Medulla oblongata (tissue), 1 donor: ENCODE data around the gene FAM222A.

Experiments
- DNase-seq: peaks from one replicate; pipeline ENCODE4 v3.0.0-alpha.2; 2015; ENCODE audit errors: extremely low spot score

Gene FAM222A

DNA sequence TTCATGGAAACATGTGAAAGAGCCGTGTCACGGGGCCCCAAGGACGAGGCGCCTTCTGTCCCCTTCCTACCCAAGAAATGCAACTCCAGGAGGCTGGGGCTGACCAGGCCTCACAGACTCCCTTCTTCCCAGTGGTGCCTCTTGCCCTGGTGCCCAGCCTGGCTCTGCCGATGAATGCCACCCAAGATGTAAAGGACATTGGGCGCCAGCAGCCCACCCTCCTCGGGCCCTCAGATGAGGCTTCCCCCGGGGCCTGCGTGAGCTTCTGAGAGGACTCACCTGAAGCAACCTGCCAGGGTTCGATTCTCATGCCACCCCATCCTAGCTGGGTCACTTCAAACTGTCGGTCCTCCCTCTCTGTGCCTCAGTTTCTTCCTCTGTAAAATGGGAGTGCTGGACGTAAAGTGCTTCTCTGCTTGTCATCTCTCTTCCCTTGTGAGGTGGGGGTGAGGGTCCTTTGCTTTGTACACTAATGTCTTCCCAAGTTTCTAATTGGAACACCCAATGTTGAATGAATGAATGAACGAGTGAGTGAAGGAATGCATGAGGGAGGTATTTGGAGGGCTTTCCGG lies 10.8 kb downstream of the FAM222A start:
- DNase-seq = no peak

DNA sequence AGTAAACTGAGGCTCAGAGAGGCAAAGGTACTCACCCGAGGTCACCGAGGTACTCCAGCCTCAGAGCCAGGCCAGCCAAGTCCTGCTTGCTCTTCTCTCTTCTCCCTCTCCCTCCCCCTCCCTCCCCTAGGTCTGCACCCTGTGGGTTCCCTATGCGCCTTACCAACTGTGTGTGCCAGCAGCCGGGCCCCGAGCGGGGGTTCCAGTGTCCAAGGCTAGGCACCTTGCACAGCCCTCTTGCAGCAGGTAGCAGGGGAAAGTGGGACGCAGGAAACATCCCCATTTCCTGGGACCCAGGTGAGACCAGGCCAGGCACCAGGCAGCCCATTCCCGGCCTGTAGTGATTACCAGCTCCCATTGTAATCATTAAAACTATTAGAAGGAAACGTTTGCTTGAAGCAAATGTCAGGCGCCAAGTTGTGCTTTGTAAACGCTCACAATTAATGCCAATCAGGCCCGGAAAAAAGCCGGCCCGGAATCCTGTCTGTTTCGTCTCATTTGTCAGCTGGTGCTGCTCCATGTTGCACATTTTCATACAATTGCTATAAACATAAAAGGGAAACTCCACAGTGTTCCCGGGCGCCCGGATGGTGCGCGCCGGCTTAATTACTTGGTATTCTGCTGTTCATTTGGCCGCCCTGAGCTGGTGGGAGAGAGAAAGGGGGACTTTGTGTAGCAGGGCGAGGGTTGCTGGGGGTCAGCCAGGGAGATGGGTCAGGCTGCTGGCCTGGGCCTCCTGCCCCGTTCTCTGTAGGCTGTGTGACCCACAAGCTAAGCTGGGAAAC lies 11.9 kb downstream of the FAM222A start:
- peak; percentile 85 for DNase-seq

DNA sequence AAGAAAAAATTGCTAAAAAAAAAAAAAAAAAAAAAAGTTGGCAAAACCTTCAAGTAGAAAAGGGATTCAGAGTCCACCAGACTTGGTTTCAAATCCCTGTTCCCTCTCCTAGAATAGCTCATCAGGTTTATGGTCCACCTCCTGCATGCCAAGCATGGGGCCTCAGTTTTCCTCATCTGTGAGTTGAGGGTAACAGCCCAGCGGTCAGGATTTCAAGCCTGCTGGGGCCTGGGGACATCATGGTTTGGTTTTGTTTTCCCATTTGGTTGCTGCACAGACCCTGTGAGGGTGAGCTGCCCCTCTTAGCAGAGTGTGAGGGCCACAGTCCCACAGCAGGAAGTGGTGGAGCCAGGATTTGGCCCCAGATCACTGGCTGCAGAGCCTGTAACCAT lies 12.5 kb downstream of the FAM222A start:
- no peak for DNase-seq

DNA sequence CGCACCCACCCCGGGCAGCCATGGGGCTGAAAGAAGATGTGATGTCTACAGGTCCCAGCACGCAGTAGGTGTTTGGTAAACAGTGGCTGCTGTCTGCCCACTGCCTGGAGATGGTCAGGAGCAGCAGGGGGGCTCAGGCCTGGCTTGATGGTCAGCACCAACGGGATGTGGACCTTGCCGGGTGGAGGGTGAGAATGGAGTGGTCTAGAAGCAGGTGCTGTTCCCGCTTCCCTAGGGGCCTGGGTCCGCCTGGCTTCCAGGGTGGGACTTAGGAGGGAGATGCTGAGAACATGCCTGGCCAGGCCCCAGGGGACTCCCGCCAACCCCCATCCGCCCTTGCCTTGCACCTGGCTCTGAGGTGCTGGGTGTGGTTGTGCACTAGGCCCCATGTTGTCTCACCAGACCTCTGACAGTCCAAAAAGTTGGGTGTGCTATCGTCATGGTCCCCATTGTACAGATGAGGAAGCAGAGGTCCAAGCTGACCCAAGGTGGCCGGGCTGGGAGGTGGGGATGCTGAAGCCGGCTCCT lies 12.9 kb downstream of the FAM222A start:
- no peak for DNase-seq

DNA sequence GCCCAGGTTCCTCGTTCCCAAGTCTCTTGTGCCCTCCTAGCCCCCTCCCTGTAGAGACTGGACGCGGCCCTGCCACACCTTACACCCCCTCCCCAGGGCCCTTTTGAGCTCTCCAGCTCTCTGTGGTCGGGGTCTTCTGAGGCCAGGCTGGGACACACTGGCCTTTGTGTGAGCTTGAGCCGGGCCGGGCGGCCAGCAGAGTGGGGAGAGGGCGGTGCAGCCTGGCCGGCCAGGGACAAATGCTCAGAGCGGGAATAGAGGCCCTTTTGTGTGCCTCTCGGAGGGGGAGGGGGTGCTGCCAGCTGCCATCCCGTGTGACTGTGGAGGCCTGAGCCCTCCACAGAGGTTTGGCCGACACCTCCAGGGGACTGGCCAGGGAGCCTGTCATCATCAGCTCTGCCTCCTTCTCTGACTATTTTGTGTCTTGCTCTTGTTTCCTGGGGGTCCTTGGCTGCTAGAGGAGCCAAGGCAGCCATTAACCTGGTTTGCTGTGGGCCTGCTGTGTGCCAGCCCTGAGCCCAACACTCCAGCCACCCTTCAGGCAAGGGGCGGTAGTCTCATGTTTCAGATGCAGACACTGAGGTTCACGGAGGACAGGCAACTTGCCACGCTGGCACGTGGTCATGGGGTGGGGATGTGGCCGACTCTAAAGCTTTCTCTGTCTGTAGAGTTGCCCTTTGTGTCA lies 13.6 kb downstream of the FAM222A start:
- DNase-seq = peak; percentile 97

DNA sequence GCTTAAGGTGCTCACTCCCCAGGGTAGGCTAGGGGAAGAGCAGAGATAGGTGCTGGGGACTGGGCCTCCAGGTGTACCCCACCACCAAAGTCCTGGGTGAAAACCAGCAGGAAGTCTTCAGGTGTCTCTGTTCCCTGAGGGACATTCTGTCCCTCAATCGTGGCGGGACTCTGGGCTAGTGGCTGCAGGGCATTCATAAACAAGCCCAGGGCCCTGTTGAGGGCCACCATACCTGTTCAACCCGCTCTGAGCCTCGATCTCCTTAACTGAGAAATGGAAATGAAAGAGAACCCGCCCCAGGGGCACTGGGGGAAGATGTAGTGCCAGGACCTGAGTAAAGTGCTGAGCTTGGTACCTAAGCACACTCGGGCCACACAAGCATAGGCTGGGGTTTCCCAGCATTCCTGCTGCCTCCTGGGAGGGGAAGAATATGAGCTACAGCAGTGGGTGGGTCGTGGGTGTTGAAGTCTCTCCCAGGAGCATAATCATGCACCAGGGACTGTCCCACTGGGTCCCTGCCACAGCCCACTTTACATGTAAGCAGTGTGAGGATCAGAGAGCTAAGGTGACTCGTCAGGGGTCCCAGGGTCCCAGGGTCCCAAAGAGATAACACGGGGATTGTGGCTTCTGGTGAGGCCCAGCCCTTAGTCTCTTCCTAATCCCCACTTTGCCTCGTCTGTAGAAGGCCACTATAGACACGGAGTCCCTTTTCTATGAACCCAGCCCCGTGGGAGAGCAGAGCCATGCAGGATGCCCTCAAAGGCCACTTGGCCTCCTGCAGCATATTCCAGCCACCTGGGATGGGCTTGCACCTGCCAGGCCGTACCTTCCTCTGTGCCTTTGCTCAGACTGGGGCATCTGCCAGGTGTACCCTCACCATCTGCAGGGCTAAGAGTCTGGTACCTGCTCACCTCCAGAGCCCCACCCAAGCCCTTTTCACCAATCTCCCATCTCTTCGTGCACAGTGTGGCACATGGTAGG lies 14.4 kb downstream of the FAM222A start:
- DNase-seq = no peak

DNA sequence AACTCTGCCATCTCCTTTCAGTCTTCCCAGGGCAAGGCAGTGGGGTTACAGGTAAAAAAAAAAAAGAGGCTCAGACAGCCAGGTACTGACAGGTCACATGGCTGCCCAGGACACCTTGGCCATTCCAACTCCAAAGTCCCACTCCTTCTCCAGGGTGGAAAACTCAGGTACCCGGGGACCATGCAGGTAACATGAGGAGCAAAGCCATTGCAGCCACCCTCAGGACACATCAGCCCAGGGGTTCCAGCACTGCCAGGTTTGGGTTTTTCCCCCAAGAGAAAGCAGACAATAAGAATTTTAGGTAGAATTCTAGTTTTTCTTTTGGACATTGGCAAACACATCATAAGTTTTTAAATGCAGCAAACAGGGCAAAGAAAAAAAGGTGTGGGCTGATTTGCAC lies 15.3 kb downstream of the FAM222A start:
- DNase-seq = no peak

DNA sequence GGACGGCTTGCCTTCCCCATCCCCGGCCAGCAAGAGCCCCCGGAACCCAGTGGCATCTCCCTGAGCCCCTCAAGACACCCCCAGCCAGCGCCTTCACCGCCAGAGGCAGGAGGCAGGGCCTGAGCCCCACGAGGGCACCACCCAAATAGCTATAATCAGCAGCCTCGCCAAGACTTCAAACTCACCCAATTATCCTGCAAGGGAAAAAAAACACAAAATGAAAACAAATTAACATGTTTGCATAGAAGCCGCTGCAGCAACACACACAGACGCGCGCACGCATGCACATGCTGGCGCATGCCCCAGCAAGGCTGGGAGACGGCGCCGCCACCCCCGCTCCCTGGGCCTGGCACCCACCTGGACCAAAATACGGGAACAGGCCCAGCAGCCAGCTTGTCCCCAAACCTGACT lies 15.8 kb downstream of the FAM222A start:
- no peak for DNase-seq

DNA sequence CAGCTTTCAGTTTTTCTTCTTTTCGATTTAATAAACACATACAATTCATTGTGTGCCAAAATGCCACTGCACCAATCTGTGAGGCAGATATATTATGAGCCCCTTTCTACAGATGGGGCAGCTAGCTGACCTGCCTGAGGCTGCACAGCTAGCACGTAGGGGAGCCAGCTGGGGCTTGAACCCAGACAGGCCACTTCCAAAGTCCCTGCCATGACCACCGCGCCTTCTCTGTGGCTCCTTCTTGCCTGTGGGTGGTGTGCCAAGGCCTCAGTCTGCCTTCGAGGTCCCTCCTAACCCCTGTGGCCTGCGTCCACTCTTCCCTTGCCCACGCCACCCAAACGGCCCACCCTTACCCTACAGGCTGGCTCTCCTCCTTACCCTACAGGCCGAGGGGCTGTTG lies 16.2 kb downstream of the FAM222A start:
- DNase-seq = no peak

DNA sequence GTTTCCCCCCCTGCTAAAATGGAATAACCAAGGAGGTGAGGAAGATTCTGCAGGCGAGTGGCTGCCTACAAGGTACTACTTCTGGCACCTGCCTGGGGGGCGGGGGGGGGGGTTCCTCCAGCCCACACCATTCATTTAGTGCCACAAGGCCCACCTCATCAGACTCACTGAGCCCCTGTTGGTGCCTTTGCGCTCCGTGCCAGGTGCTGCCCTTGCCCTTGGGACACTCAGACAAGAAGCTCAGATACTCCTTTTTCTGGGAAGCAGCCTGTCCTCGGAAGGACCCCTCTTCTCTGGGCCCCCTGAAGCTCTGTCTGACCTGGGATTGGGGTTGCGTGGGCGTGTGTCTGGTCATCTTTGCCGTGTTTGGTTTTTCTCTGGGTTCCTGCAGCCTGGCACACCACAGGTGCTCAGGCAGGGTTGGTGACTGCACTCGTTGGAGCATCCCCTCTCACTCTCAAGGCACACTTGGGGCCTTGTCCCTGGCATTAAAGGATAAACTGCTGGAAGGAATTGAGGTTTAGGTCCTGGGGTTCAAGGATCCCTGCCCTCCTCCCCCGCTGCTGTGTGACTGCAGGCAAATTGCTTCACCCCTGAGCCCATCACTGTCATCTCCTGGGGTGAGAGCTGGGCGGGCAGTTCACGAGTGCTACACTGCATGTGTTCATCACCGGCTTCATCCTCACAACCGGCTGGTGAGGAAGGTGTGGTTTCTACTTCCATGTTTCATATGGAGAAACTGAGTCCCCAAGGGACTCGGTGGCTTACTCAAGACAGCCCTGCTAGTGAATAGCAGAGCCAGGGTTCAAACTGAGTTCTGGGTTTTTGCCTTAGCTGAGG lies 16.9 kb downstream of the FAM222A start:
- DNase-seq = no peak

DNA sequence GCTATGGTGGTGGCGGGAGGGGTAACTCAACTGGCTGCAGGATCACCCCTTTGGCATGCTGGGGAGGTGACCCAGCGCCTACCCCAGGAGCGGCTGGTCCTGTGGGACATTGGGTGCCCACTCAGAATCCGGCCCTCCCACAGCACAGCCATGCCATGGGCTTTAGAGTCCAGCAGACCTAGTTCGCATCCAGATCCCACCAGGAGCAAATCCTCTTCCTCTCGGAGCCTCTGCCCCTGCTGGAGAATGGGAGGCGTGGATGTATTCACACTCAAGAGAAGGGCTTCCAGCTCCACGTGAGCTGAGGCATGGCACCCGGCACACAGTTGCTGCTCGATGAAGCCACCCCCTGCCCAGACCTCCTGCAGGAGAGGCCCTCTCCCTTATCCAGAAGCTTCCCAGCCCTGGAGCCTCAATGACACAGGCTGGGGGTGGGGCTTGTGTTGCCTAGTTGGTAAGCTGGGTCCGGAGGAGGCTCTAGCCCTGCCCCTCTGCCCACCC lies 17.7 kb downstream of the FAM222A start:
- no peak for DNase-seq

DNA sequence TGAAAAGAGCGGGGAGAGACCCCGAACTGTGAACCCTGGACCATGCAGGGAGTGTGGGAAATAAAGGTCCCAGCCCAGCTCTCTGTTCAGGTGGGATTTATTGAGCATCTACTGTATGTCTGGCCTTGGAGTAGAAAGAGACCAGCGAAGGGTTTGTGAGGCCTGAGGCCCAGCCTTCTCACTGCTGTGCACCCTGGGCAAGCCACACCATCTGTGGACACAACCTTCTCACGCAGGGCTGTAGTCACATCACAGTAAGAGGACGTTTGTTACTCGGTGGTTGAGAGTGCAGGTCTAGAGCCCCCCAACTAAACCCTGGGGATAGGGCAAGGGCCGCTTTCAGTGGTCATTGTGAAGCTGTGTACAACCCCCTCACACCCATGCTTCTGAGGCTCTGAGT lies 18.2 kb downstream of the FAM222A start:
- DNase-seq = no peak

DNA sequence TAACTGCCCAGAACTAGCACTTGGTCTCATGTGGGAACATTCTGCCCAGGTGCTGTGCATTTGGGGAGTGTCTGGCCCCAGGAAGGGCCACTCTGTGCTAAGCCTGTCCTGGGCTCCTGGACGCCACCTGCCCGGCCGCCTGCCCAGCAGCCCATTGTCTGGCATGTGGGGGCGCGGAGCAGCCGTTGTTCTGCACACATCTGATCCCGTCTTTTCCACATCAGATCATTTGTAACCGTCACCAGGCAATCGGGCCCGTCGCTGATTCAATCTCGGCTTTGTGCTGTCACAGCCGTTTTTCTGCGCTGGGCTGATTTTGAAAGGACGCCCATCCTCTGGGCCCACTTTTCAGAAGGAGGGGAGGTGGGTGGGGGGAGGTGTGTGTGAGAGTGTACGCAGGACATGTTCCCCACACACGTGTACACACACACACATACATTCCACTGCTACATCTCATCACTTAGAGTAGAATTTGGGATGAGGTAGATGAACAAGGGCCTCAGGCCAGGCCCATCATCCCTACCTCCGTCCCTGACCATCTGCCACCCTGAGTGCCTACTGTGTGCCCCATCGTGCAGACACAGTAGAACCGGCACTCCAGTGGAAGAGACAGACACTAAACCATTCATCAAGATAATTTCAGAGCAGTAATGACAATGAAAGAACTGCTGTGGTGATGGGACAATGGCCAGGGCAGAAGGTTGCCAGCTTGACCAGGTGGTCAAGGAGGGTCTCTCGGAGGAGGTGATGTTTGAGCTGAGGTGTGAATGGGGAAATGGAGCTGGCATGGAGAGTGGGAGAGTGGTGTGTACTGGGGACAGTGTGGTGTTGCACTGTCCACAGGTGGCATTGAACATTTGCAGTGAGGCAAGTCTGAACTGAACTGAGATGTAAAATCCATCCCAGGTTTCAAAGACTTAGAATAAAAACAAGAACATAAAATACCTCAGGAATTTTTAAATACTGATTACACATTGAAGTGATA lies 19.0 kb downstream of the FAM222A start:
- no peak for DNase-seq

DNA sequence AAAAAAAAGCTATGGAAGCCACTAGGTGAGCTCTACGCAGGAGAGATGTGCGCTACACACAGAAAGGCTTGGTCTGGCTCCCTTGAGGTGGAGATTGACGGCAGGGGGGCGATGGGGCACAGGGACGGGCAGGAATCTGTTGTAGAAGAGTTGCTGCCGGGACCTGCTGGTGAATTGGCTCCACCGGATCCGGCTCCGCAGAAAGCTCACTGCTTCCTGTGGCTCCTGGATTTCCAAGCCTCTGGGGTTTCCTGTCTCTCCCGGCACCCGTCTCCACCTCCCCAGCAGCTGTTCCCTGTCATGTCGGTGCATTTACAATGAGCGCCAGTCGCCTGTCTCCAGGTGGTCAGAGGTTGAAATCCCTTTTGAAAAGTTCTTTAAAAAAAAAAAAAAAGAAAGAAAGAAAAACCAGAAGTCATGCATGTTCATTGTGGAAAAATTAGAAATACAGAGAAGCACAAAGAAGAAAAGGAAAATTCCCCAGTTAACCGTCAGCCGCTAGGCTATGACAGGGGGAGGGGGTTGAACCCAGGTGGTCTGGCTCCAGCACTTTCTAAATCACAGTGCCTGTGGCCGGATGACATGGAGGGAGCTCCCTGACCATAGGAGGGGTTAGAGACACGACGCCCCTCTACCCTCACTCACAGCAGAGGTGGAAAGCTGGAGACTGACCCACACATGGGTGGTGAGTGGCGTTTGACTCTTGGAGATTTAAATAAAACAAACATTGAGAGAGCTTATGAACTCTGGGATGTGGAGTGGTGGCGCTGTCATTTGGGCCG lies 20.8 kb downstream of the FAM222A start:
- DNase-seq = no peak

DNA sequence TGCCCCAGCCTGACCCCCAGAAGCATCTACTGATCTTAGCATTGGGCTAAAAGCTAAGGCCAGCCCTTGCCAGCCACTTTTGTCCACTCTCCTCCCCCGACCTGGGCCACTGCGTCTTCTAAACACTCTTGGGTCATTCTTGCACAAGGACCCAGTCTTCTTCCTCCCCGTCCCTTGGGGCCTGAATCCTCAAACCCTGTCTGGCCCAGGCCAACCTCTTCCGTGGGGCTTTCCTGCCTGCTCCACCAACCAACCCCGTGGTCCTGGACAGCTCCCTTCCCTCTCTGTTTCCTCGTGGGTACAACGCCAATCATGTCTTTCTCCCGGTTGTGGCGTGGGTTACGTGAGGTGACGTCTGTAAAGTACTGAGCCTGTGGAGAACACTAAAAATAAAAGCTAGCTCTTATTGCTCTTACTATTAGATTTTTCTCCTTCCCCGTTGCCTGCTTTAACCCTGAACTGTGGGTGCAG lies 21.5 kb downstream of the FAM222A start:
- no peak for DNase-seq

DNA sequence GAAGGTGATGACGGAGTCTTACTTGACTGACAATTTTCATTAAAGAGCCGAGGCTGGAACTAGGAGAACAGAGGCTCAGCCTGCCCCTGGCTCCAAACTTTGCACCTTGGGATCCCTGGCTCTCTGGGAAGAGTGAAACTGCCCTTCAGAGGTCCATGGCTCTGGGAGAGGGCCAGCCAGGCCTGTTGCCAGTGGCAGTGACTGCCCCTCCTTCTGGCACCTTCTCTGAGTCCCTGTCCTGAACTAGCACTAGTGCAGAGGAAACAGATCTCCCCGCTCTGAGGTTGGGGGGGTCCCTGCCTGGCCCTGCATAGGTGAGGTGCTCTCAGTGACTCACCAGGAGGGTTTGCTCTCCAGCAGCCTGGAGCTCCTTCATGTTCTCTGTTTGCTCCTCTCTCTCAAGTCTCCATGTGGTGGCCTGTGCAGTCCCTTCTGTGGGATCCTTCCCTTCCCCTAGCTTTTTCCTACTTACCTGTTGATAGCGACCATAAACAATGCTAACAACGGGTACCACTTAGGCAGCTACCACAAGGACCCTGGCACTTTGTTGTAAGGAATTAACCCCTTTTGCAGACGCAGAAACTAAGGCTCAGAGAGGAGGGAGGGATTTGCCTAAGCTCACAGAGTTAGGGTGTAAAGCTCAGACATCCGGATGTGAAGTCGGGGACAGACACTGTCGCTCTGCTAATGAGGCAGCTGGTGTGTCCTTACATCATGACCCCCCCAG lies 22.4 kb downstream of the FAM222A start:
- no peak for DNase-seq

DNA sequence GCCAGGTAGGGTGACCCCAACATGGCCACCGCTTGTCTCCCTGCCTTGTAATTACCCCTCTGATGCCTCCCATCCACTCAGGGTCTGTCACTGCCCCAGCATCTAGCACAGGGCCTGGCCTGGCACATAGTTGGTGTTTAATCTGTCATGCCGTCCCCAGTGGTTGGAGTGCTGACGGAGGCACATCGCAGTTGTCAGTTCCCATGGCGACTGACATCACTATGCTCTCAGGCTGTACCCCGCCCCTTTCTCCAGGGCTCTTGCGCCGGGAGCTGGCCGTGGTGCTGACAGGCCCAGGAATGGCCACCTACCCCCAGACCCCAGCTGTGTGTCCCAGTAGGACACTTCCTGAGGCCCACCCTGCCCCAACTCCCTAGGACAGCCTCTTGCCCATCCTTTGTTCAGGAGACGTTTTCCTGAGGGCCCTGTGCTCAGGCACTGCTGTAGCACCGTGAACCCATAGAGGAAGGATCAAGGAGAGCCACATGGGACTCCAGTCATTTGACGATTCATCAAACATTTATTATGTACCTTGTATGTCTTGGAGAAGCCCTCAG lies 23.0 kb downstream of the FAM222A start:
- DNase-seq = no peak
